Left ventricle myocardium superior (tissue), 1 donor: ENCODE data around the gene HEG1. TPM values are rescaled to one million over a fixed set of nuclear protein-coding genes. Genes with fewer than 3 reads are reported as not detected.

Experiments used
- ATAC-seq: fragments of 200-7000 bp; cut with Tn5 transposase; one replicate; pipeline ENCODE4 v1.9.1; 2020; ENCODE audit warnings: mild to moderate bottlenecking, moderate library complexity
- DNase-seq: peaks from one replicate; pipeline ENCODE4 v3.0.0-alpha.2; 2020
- intact Hi-C: fragments of 100-400 bp; cut with micrococcal nuclease; formaldehyde crosslinking; loops from one replicate; pipeline ENCODE4 v1.11.0; 2022
- total RNA-seq: library from RNA; stranded (reverse); fragmentation: NEBNext Ultra II Directional; extraction: Animal tissue kit (Norgen Biotek cat#: 25700); gene quantifications from one replicate; pipeline ENCODE4 v1.2.1, GENCODE V29; 2021
- donor health status: DM: no; HTN: yes; CAD: no; lungs with severe emphysema.

The HEG1 gene
- total RNA-seq, 1 donor from 2014 or later = 102 TPM

- ATAC-seq = peak; percentile 92
- intact Hi-C loops = no loop called here
- peak; percentile 72 for DNase-seq
These were observed 31.0 kb downstream of the HEG1 start for GRCh38 chr3:125024817-125025216.

DNA sequence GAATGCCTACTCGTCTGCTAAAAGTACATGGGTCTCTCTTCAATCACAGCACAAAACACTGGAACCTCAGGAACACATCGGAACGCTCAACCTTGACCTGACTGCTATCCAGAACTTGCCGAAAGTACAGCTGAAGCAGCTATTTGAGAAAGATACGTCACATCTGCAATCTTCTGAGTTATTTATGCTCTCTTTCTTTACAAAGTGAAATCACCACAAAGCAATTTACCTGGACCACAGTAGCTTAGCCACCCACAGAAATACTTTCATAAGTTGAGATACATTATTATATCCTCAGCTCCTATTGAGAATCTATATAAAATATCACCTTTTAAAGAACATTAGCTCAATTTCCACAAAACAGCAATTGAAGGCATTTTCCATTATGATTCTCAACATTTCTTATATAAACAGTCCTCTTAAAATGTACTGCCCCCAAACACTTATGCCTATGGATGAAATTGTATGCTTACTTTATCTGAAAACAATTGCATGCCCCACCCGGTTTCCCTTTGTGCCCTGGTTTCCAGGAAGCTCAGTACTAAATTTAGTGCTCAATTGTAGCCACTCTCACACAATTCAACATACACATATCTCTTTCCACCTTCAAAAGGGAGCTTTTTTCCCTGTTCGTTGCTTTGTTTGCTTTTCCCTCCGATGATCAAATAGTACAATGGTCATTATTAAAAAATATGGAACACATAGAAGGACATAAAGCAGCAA lies 31.8 kb downstream of the HEG1 start:
- ATAC-seq (peak; percentile 62), DNase-seq (no peak)
- intact Hi-C loops = no loop called here

GRCh38 chr3:125022206-125022605 lies 33.6 kb downstream of the HEG1 start:
- no peak for DNase-seq
- intact Hi-C loops = no loop called here
- no peak for ATAC-seq

GRCh38 chr3:125019271-125019670 lies 36.5 kb downstream of the HEG1 start:
- intact Hi-C loops = no loop called here
- ATAC-seq = no peak
- no peak for DNase-seq

- no peak for DNase-seq
- intact Hi-C loops = no loop called here
- ATAC-seq = no peak
These were observed 38.4 kb downstream of the HEG1 start for GRCh38 chr3:125017406-125017805.

DNA sequence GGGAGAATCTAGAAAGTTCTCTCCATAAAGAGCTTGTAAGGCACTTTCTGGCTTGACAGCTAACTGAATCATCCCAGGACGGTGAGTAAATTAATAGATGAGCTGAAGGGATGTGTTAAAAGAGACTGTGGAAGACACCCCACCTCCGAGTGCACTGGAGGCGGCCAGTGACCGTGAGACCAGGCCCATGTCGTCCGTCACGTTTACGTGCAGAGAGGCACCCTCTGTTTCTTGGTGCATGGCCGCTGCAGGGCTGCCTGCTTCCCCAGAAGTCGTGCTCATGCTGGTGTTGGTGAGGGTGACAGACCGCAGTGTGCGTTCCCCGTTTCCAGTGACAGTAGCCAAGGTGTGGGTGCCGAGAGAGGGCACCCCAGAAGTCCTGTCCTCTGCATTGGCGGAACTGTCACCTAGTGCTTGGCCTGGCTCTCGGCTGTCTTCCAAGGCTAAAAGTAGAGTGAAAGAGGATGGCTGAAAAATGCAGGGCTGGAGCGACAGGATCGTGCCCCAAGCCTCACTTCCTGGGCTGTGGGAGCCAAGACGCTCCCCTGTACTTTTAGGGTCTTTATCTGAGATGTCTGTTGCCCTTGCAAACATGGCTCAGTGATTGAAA lies 41.1 kb downstream of the HEG1 start:
- intact Hi-C loops = no loop called here
- DNase-seq (peak; percentile 38), ATAC-seq (peak; percentile 76)

- no peak for DNase-seq
- ATAC-seq = no peak
- intact Hi-C loops = no loop called here
These were observed 42.7 kb downstream of the HEG1 start for GRCh38 chr3:125013095-125013494.

GRCh38 chr3:125011941-125012340 lies 43.9 kb downstream of the HEG1 start:
- DNase-seq (no peak), ATAC-seq (no peak)
- intact Hi-C loops = no loop called here

- intact Hi-C loops = no loop called here
- DNase-seq (no peak), ATAC-seq (no peak)
These were observed 45.4 kb downstream of the HEG1 start for GRCh38 chr3:125010393-125010792.

GRCh38 chr3:125008766-125009165 lies 47.0 kb downstream of the HEG1 start:
- DNase-seq (no peak), ATAC-seq (no peak)
- intact Hi-C loops = no loop called here

DNA sequence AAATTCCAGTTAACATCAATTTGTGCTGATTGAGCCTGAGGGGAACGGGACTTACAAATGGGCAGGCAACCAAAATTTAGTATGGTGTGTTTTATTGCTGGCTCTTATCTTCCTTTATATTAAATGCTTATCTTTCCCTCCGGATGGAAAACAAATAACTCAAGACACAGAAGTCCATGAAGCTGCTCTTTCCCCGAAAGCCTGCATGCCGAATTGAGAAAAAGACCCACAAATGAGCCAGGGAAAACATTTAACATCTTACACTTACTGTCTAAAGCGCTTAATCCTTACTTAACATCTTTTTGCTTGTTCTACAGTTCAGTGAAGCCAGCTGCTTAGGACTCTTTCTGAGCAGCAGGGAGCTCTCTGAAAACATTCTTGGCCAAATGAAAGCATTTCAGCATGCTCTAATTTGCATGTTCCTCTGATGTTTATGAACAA lies 49.5 kb downstream of the HEG1 start:
- intact Hi-C loops = no loop called here
- no peak for DNase-seq
- no peak for ATAC-seq

GRCh38 chr3:125005676-125006075 lies 50.1 kb downstream of the HEG1 start:
- DNase-seq (no peak), ATAC-seq (no peak)
- intact Hi-C loops = no loop called here

- intact Hi-C loops = no loop called here
- DNase-seq (no peak), ATAC-seq (no peak)
These were observed 50.6 kb downstream of the HEG1 start for GRCh38 chr3:125005222-125005621.

GRCh38 chr3:125003859-125004595 lies 51.8 kb downstream of the HEG1 start:
- no peak for DNase-seq
- intact Hi-C loops = loop anchor here (5.0 kb wide), 1 partner anchor 433 kb away; no protein-coding TSS in a partner anchor
- ATAC-seq = peak; percentile 2

DNA sequence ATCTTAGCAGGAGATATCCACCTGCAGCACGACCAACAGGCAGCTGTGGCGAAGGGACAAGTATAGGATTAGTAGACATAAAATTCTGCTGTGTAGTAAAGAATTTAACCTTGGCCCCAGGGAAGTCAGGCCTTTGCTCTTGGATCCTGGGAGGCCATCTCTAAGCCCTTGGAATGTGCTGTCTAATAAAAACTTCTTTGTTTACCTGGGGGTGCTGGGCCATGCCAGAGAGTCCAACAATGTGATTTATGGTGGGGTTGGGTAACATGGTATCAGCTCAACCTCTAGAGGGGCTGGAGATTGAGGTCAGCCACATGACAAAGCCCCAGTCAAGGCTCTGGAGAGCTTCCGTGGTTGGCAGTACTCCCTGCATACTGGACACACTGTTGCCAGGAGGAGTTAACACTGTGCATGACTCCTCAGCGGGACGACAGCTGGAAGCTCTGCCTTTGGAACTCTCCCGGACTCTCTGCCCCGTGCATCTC lies 52.4 kb downstream of the HEG1 start:
- intact Hi-C loops = loop anchor here (5.0 kb wide), 1 partner anchor 434 kb away; no protein-coding TSS in a partner anchor
- peak; percentile 94 for ATAC-seq
- DNase-seq = peak; percentile 75

DNA sequence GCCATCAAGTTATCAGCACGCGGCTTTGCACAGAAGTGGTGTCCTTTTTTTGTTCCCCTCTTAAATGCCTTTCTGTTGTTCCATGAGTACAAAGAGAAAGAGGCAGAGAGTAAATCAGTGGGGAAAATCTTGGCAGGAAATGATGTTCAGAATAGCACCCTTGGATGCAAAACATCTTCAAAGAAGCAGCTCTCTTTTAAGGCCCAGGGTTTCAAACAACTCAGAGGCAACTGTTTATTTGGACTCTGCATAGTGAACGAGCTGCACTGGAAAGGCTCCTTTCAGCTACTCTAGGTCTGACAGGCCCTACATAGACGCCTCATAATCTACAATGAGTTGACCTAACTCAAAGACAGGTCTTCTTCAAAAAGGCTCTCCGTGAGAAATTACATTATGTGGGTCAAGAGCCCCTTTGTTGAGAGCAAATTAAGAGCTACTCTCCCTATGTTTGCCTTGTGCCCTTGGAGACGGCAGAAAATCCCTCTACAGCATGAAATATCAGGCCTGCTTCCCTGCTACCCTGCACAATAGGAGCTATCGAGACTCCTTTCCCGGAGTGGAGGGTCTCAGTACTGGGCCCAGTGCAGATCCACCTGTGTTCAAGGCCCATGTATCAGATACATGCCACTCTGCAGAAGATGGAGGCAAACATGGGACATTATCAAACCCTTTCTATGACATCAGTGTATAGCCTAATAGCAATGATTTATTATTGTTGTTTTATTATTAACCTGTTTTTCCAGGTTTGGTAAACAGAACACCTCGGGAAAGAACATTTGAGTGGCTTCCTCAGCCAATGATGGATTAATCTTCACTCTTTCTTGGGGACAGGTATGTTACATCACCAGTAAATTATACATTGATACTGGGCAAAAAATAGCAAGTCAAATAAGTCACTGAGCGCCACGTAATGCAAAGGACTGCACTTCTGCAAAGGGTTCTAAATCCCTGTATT lies 53.1 kb downstream of the HEG1 start:
- intact Hi-C loops = loop anchor here (5.0 kb wide), 1 partner anchor 435 kb away; no protein-coding TSS in a partner anchor
- ATAC-seq = no peak

GRCh38 chr3:125001557-125002413 lies 54.0 kb downstream of the HEG1 start:
- DNase-seq = no peak
- intact Hi-C loops = loop anchor here (5.0 kb wide), 1 partner anchor 436 kb away; no protein-coding TSS in a partner anchor
- ATAC-seq = no peak

More for the DNA sequence above, 53.1 kb downstream of the HEG1 start:
- no peak for DNase-seq

- DNase-seq (no peak), ATAC-seq (no peak)
These were observed 55.1 kb downstream of the HEG1 start for GRCh38 chr3:125000661-125001060.

More at GRCh38 chr3:125000661-125001060, 55.1 kb downstream of the HEG1 start:
- intact Hi-C loops = loop anchor here (5.0 kb wide), 1 partner anchor 437 kb away; no protein-coding TSS in a partner anchor
